Astrocyte (in vitro differentiated cells and primary cell): ENCODE data around the gene RNF121.

Source experiments
- CTCF ChIP-seq: IDR thresholded peaks from 2 replicates; pipeline ENCODE4 v1.5.1; 2011; ENCODE audit warnings: low read depth, mild to moderate bottlenecking, inconsistent platforms, low read length, moderate library complexity; ENCODE audit not compliant: insufficient read depth
- EZH2 ChIP-seq: IDR thresholded peaks from 2 replicates; pipeline ENCODE4 v1.6.1; 2012; ENCODE audit warnings: mild to moderate bottlenecking, low read length, inconsistent platforms; ENCODE audit not compliant: insufficient read depth

GRCh38 chr11:71955898-71956456 lies 27.1 kb downstream of the RNF121 start:
- no peak for TF ChIP-seq CTCF
- TF ChIP-seq EZH2: no peak
